Esophagus muscularis mucosa (tissue), 4 donors: ENCODE results near the gene ZNF521.

Experiments used
- EP300 ChIP-seq: sonication (generic); formaldehyde crosslinking; IDR thresholded peaks from one replicate; pipeline ENCODE4 v1.6.1; 2017; ENCODE audit warnings: antibody characterized with exemption
- POLR2AphosphoS5 ChIP-seq, 2 donors: sonication (generic); formaldehyde crosslinking; IDR thresholded peaks; one replicate each; pipeline ENCODE4 v1.6.1; 2017; ENCODE audit warnings: antibody characterized with exemption in 2 of 2
- TF ChIP-seq, protein P1 (sequence below), 3 experiments: fragments of 200-600 bp in 2 of 3; fragments of 450-650 bp in 1 of 3; sonication (generic) in 2 of 3; IDR thresholded peaks; one replicate each; pipeline ENCODE4 v1.5.1; 2017 to 2019; ENCODE audit warnings: antibody characterized with exemption in 3 of 3, mild to moderate bottlenecking in 2 of 3, moderate library complexity in 1 of 3

DNA sequence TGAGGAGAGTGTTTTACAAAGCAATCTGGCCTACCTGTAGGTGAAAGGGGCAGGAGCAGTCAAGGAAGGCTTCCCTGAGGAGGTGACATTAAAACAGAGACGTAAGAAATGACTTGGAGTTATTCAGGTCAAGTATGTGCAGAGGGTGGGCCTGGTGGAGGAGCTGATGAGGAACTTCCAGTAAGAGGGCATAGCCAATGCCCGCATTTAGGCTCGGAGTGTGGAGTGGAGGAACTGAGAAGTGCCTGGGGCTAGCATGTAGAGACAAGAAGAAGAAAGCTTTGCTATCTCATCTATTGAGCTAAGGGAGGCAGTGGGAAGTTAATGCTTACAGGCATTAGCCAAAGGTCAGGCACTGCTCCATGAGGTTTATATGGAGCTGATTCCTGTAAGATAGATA is 312.2 kb downstream of the ZNF521 start:
- TF ChIP-seq, protein P1, sequence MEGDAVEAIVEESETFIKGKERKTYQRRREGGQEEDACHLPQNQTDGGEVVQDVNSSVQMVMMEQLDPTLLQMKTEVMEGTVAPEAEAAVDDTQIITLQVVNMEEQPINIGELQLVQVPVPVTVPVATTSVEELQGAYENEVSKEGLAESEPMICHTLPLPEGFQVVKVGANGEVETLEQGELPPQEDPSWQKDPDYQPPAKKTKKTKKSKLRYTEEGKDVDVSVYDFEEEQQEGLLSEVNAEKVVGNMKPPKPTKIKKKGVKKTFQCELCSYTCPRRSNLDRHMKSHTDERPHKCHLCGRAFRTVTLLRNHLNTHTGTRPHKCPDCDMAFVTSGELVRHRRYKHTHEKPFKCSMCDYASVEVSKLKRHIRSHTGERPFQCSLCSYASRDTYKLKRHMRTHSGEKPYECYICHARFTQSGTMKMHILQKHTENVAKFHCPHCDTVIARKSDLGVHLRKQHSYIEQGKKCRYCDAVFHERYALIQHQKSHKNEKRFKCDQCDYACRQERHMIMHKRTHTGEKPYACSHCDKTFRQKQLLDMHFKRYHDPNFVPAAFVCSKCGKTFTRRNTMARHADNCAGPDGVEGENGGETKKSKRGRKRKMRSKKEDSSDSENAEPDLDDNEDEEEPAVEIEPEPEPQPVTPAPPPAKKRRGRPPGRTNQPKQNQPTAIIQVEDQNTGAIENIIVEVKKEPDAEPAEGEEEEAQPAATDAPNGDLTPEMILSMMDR (IDR thresholded peaks at IDR 0.05) = no peak
- no peak for TF ChIP-seq POLR2AphosphoS5 (IDR thresholded peaks at IDR 0.05)
- TF ChIP-seq EP300 = no peak
